GM12875 (cell line): ENCODE measurements around the gene CCDC197.

ENCODE experiments used
- H3K4me3 ChIP-seq: one replicate; pipeline ENCODE4 v1.5.1; 2011; ENCODE audit warnings: low read depth, low read length, control low read depth
- CTCF ChIP-seq: IDR thresholded peaks from 2 replicates; pipeline ENCODE4 v1.5.1; 2011; ENCODE audit warnings: low read depth, mild to moderate bottlenecking, control low read depth, inconsistent platforms, low read length, moderate library complexity, borderline replicate concordance; ENCODE audit not compliant: insufficient read depth

The CCDC197 gene

DNA sequence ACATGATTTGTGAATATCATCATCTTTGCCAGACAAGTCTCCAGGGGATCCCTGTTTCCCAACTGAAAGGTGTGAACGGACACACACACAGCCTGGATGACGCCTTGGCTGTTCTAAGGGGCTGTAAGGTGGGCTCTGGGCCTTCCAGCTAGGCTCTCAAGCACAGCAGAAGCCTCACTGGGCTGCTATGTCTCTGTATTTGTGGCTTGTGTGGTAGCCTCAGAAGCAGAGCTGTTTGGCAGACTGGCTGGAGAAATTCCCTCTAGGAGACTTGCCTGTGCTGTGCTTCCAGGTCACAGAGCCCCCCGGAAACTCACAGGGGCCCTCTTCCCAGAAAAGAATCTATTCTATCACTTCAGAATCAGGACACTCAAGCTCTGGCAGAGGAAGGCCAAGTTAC, 50.5 kb downstream of the CCDC197 start:
- TF ChIP-seq CTCF, result no peak

GRCh38 chr14:94048691-94049624, 51.9 kb downstream of the CCDC197 start:
- no peak for TF ChIP-seq CTCF
- no peak overlapping the region for H3K4me3 ChIP-seq

More for the DNA sequence above, 50.5 kb downstream of the CCDC197 start:
- no peak overlapping the region for H3K4me3 ChIP-seq

DNA sequence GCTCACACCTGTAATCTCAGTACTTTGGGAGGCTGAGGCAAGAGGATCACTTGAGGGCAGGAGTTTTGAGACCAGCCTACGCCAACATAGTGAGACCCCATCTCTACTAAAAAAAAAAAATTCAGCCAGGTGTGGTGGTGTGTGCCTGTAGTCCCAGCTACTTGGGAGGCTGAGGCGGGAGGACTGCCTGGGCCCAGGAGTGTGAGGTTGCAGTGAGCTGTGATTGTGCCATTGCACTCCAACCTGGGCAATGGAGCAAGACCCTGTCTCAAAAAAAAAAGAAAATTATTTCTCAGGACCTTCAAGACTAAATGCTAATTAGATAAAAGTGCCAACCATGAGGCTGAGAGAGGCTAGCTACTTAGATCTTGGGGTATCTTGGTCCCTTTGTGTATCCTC, 52.5 kb downstream of the CCDC197 start:
- no peak overlapping the region for H3K4me3 ChIP-seq
- TF ChIP-seq CTCF, result no peak

- H3K4me3 ChIP-seq, result no peak overlapping the region
- no peak for TF ChIP-seq CTCF
Observed at GRCh38 chr14:94050231-94050880, 53.3 kb downstream of the CCDC197 start.

DNA sequence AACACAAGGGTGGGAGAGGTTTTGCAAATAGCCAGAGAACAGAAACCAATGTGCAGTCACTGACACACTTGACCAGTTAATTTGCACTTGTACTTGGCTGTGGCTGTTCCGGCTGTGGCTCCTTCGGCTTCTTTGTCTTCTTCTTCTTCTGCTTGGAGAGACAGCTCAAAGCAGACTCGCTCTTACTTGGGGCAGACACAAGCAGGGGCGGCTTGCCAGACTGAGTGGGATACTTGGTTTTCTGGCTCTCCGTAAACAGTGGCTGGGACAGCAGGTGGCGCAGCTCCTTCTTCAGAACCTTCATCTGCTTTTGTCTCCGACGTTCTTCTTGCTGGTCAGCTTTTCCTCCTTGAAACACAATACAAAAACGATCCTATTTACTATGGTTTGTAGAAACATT, 54.0 kb downstream of the CCDC197 start:
- TF ChIP-seq CTCF, result peak; percentile 10; the same call in 1 of the 2 replicates
- no peak overlapping the region for H3K4me3 ChIP-seq

DNA sequence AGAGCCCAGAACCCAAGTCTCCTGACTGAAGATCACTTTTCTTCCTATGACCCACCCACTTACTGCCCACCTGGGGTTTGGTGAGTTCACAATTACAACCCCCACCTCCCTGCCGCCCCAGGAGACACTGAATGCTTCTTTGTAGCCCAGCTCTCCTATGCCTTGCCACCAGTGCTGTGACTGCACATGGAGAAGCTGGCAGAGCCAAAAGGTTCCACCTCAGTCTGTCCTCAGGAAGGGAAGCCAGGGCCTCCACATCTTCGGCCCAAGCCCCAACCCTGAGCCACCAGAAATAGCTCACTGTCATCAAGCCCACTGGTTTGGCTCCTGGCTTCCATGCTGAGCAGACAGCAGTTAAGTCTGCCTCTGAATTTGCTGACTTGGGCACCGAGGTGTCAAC, 54.7 kb downstream of the CCDC197 start:
- no peak for TF ChIP-seq CTCF
- H3K4me3 ChIP-seq, result no peak overlapping the region

- H3K4me3 ChIP-seq, result no peak overlapping the region
- no peak for TF ChIP-seq CTCF
Observed at GRCh38 chr14:94052199-94052598, 55.1 kb downstream of the CCDC197 start.
